HG02798 (cell line): ENCODE measurements around the gene MLLT3.

Source experiments
- ATAC-seq: cut with Tn5 transposase; IDR thresholded peaks from one replicate; pipeline ENCODE4 v1.9.1; 2021; ENCODE audit warnings: mild to moderate bottlenecking; ENCODE audit not compliant: unreplicated experiment, poor library complexity

MLLT3 gene

GRCh38 chr9:20630241-20630943 lies 8.1 kb upstream of the MLLT3 start:
- no peak for ATAC-seq

DNA sequence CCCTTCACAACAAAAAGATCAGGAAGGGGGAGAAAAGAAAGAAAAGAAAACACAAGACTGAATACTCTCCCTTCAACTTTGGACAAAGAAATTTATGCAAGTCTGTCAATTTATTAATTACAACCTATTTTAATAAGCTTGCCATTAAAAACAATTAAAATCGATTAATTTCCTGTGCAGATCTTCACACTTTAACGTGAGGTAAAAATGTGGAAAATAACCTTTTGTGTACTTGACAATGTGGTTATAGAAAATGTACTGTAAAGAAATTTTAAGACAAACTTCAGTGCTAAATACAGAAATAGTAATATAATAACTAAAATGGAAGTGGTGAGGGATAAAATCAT lies 2.7 kb upstream of the MLLT3 start:
- no peak for ATAC-seq

DNA sequence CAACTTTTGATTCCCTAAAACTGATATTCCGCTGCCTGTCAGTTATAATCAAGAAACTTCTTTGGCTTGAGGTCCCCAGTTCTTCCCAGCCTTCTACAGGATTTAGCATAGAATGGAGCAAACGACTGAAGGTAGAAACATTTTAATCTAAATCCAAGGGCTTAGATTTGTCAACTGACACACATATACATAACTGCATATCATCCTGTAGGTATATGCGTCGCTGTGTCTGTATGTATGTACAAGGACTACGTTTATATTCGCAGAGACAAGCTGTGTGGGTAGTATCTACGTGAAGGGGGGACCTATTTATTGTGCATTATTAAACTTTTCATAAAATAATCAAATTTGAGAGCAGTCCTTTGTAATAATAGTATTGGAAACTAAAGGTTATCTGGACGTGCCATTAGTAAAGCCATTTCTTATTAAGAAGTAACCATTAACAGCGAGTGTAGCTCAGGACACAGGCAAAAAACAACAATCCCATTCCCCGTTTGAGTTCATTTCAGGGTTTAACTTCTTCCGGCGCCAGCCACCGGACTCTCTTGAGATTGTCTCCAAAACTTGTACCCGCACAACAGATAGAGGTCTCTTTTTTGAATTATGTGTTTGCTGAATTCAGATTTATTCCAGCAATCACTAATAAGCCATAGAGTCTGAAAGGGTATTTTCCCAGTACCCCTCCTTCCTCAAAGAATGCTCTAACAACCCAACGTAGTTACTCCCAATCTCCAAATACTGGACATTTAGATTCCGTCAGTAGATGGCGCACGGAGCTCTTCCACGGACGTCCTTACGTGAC lies 2.1 kb upstream of the MLLT3 start:
- peak; percentile 25 for ATAC-seq

GRCh38 chr9:20623748-20624124 lies 1.4 kb upstream of the MLLT3 start:
- ATAC-seq = no peak

- peak; percentile 15 for ATAC-seq
These were observed 885 bp upstream of the MLLT3 start for GRCh38 chr9:20623021-20623747.

- ATAC-seq = peak; percentile 12
These were observed 599 bp downstream of the MLLT3 start for GRCh38 chr9:20621471-20622329.

- no peak for ATAC-seq
These were observed 1.4 kb downstream of the MLLT3 start for GRCh38 chr9:20620650-20621470.

DNA sequence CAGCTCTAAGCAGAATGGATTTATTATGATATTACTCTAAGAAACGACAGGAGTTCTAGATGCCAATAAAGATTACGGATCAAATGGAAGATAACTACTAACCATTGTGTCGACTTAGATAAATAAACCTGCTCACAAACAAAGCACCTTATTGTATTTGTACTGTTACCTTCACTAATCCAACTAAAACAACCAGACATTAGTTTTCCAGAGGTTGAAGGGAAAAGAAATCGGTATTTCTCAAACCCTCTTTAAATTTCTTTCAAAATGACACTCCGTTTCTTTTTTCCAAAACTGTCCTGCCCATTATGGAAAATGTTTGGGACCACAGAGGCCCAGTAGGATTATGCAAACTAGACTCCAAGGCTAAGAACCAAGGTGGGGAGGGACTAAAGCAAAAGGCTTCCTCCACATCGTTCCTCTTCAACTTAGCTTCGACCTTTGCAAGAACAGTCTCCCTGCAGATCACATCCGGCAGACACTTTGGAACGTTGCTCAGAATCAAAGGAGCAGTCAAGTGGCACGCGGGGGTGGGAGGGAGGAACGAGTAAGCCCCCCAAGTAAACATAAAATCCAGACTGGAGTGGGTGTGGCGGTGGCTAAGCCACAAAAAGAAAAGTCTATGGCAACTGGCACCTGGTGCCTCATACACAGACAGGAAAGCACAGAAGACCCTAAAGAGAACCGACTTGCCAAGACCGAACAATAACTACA lies 2.7 kb downstream of the MLLT3 start:
- ATAC-seq = no peak

GRCh38 chr9:20618361-20618802 lies 3.9 kb downstream of the MLLT3 start:
- no peak for ATAC-seq

DNA sequence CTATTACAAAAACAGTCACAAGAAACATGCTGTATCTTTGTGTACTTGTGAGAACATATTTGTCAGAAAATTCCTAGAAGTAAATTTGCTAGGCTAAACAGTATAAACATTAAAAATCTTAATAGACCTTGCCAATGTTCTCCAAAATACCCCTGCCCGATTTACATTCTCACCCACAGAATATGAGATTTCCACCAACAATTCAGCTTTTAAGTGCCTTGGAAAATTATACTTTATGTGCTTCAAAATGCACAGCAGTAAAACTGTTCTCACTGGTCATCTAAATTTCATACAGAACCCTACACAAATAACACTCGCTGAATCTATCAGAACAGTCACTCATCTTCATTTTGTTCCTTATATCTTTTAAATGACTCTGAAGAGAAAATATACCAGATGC lies 5.5 kb downstream of the MLLT3 start:
- ATAC-seq = no peak

DNA sequence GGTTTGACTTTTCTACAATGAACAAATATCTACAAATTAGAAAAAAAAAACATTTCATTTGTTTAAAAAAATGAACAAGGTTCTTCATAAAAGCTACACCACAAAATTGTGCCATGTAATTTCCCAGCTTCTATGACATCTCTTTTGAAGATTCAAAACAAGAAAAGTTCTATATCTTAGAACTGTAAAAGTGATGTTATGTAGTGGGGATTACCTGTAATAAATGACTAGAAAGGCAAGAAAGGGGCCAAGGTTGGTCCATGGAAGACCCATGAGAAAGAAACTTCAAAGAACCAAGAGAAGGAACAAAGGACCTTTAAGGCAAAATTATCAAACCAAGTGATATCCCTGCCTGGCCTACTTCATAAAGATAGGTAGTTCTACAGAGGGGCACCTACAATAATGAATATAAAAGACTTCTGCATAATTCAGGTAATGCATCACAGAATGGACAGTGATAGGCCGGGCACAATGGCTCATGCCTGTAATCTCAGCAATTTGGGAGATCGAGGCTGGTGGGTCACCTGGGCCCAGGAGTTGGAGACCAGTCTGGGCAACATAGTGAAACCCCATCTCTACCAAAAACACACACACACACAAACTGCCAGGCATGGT lies 7.6 kb downstream of the MLLT3 start:
- no peak for ATAC-seq

- no peak for ATAC-seq
These were observed 10.5 kb downstream of the MLLT3 start for GRCh38 chr9:20611691-20612287.

DNA sequence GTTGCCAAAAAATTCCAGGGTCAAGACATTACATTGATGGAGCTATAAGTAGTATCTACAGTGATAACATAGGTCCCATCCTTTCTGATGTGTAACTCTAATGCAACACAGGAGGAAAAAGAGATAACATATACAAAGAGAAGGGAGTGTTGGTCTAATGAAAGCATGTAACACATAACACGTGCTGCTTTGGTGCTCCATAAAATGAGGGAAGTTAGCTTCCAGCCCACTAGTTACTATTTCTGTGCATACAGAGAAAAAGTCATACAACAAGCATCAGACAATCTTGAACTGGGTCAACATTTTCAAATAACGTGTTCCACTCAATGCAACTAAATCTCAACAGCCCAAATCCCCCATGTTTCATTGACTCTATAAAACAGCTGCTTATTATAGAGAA lies 11.7 kb downstream of the MLLT3 start:
- no peak for ATAC-seq

GRCh38 chr9:20608582-20608981 lies 13.7 kb downstream of the MLLT3 start:
- no peak for ATAC-seq

DNA sequence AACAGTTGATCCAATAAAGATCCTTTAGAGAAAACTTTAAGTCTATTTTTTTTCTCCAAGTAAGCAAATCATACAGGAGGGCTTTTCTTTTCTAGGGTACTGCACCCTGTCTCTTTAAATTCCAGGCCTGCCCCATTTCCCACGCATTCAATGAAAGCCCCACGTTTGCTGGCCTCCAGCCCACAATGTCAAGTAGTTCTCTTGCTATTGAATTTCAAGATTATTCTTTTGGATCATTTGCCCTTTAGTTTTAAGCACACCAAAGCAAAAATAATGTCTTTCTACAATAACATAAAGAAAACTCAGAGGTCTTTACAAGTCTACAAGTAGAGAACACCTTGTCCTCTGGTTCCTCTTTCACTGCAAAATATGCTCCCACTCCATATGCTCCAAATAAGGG lies 15.6 kb downstream of the MLLT3 start:
- no peak for ATAC-seq

- peak; percentile 89 for ATAC-seq
These were observed 17.7 kb downstream of the MLLT3 start for GRCh38 chr9:20604562-20604961.

DNA sequence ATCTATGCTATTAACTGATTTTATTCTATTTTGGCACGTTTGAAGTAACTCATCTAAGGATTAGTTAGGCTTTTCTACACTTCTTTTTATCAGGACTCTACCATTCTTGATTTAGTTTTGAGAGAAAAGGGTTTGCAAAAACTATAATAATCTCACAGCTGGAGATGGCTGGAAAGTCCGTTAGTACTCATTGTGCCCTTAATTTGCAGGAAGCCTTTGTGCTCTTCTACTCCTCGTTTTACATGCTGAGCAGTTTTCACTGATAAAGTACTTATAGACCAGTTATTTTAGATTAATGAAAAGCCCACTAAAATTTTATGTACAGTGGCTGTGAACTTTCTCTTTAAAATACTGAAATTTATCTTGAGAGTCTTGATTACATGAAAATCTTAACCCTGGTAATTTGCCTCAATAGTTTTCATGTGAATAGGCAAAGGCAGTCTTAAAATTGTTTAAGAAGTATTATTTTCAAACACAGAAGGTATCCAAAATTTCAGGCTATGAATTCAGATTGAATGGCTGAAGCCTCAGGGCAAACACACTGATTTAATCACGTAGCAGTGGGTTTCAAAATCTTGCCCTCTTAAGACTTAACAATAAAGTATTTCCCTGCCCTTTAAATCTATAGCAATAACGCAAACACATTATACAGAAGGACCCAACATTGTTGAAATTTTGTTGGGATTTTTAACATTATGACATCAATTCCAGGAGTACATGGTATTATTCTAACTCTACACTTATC lies 18.6 kb downstream of the MLLT3 start:
- no peak for ATAC-seq
